HepG2 (cell line): ENCODE measurements around the gene DDAH1. TPM values are rescaled to one million over a fixed set of nuclear protein-coding genes. Genes with fewer than 3 reads are reported as not detected.
A peak's percentile ranks its signal among the peaks of the same experiment; 100 is the strongest.

Source experiments
- CEBPB ChIP-seq: IDR thresholded peaks from 2 replicates; pipeline ENCODE4 v1.6.1; 2011; ENCODE audit warnings: low read depth, low read length, improper control_type of control experiment, borderline replicate concordance
- CREM ChIP-seq, 2 experiments: sonication (generic) in 1 of 2; formaldehyde crosslinking in 1 of 2; IDR thresholded peaks; 2 replicates each; pipeline versions ENCODE4 v1.4.0 to v1.6.1; 2016 to 2020; ENCODE audit warnings: antibody characterized with exemption in 1 of 2, mild to moderate bottlenecking in 1 of 2, missing genetic modification reagents in 1 of 2
- GPBP1L1 ChIP-seq: sonication (generic); formaldehyde crosslinking; IDR thresholded peaks from 2 replicates; pipeline ENCODE4 v1.5.0; 2020; ENCODE audit warnings: mild to moderate bottlenecking, missing genetic modification reagents
- ISL2 ChIP-seq: sonication (generic); formaldehyde crosslinking; IDR thresholded peaks from 2 replicates; pipeline ENCODE4 v1.5.0; 2020; ENCODE audit warnings: missing genetic modification reagents
- KDM6A ChIP-seq: IDR thresholded peaks from 2 replicates; pipeline ENCODE4 v1.6.1; 2016; ENCODE audit warnings: low read depth
- TBX2 ChIP-seq: sonication (generic); formaldehyde crosslinking; IDR thresholded peaks from 2 replicates; pipeline ENCODE4 v1.5.0; 2020; ENCODE audit warnings: missing genetic modification reagents, mild to moderate bottlenecking, borderline replicate concordance
- USF2 ChIP-seq, 2 experiments: sonication (generic) in 1 of 2; formaldehyde crosslinking in 1 of 2; IDR thresholded peaks; 2 replicates each; pipeline versions ENCODE4 v1.5.1 to v1.6.1; 2011 to 2020; ENCODE audit warnings: borderline replicate concordance in 1 of 2, low read depth in 1 of 2, low read length in 1 of 2, mild to moderate bottlenecking in 1 of 2, missing genetic modification reagents in 1 of 2, moderate library complexity in 1 of 2
- ZFP82 ChIP-seq: sonication (generic); formaldehyde crosslinking; IDR thresholded peaks from 2 replicates; pipeline ENCODE4 v1.5.1; 2020; ENCODE audit warnings: mild to moderate bottlenecking, missing genetic modification reagents, borderline replicate concordance
- ZNF121 ChIP-seq: sonication (generic); formaldehyde crosslinking; IDR thresholded peaks from 2 replicates; pipeline ENCODE4 v1.5.0; 2020; ENCODE audit warnings: mild to moderate bottlenecking, missing genetic modification reagents
- ZNF317 ChIP-seq: sonication (generic); formaldehyde crosslinking; IDR thresholded peaks from 2 replicates; pipeline ENCODE4 v1.5.0; 2020; ENCODE audit warnings: mild to moderate bottlenecking, missing genetic modification reagents
- polyA plus RNA-seq, 8 experiments: library from polyadenylated mRNA; depleted of rRNA in 3 of 8; stranded (reverse) in 7 of 8; unstranded in 1 of 8; fragments of >200 nt; fragmentation: Illumina TruSeq in 4 of 8; extraction: Trizol in 4 of 8; gene quantifications; 2 replicates each; pipeline versions ENCODE4 v1.2.1 to v1.2.3, GENCODE V29; 2011 to 2016; ENCODE audit warnings: low read depth in 4 of 8, missing spikeins in 1 of 8, mixed read lengths in 1 of 8; ENCODE audit not compliant: insufficient read depth in 1 of 8
- total RNA-seq, 5 experiments: library from RNA; depleted of rRNA; stranded (reverse); fragments of >200 nt; fragmentation: Illumina TruSeq; extraction: Trizol; gene quantifications; 2 replicates each; pipeline ENCODE4 v1.2.3, GENCODE V29; 2016; ENCODE audit warnings: low read depth in 1 of 5
- TF ChIP-seq, protein P1 (sequence below): IDR thresholded peaks from 2 replicates; pipeline ENCODE4 v1.6.1; 2016
- TF ChIP-seq, protein P2 (sequence below): sonication (generic); formaldehyde crosslinking; IDR thresholded peaks from 2 replicates; pipeline ENCODE4 v1.5.1; 2020; ENCODE audit warnings: missing genetic modification reagents, mild to moderate bottlenecking, borderline replicate concordance
- TF ChIP-seq, protein P3 (sequence below): sonication (generic); formaldehyde crosslinking; IDR thresholded peaks from 2 replicates; pipeline ENCODE4 v1.4.0; 2020; ENCODE audit warnings: missing genetic modification reagents, borderline replicate concordance
- TF ChIP-seq, protein P4 (sequence below): sonication (generic); formaldehyde crosslinking; IDR thresholded peaks from 2 replicates; pipeline ENCODE4 v1.9.0; 2021; ENCODE audit warnings: missing genetic modification reagents, borderline replicate concordance

The DDAH1 gene
- total and polyA plus RNA-seq, 2 of the 13 experiments (the other 11 are each of a cell fraction or from before 2014, with no cell fraction given), result 39.7 to 64.4 TPM

DNA sequence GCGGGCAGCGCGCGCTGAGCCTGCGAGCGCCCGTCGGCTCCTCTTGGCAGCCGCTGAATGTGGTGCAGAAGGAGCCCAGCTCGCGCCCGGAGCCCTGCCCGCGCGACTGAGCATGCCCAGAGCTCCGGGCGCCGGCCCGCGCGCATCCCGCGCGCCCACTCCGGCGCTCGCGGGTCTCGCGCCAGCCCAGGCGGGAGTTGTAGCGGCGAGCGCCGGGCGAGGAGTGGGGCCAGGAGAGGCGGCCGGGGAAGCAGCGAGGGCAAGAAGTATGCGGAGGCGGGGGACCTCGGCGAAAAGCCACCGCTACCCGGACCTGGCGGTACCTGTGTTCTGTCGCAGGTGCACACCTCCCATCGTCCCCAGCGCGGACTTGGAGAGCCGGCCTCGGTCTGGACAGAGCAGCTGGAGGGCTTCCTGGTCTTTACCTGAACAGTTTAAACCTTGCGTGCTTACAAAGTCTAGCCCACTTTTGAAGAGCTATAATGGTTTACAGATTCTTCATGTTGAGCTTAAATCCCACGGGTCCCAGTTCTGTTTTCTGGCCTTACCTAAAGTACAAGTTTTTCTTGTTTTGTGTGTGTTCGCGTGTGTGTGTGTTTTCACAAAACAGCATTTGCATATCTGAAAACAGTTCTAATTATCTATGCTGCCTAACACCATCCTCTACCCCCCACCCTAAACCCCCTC, at the start of gene DDAH1 (continued):
- TF ChIP-seq ZNF121 (CRISPR knock-in tag) (no peak), ZFP82 (CRISPR knock-in tag) (peak; percentile 80; the same call in 1 of the 2 replicates), KDM6A (no peak), ISL2 (CRISPR knock-in tag) (no peak), CREM (IDR thresholded peaks at IDR 0.05) (no peak), CREM (CRISPR knock-in tag; IDR thresholded peaks at IDR 0.05) (no peak), TBX2 (CRISPR knock-in tag) (no peak), ZNF317 (CRISPR knock-in tag) (no peak), GPBP1L1 (CRISPR knock-in tag) (no peak), CEBPB (no peak), USF2 (IDR thresholded peaks at IDR 0.05; ENCODE audit: low read depth, low read length) (no peak), USF2 (CRISPR knock-in tag; IDR thresholded peaks at IDR 0.05; ENCODE audit: borderline replicate concordance) (no peak)
- TF ChIP-seq, protein P1, sequence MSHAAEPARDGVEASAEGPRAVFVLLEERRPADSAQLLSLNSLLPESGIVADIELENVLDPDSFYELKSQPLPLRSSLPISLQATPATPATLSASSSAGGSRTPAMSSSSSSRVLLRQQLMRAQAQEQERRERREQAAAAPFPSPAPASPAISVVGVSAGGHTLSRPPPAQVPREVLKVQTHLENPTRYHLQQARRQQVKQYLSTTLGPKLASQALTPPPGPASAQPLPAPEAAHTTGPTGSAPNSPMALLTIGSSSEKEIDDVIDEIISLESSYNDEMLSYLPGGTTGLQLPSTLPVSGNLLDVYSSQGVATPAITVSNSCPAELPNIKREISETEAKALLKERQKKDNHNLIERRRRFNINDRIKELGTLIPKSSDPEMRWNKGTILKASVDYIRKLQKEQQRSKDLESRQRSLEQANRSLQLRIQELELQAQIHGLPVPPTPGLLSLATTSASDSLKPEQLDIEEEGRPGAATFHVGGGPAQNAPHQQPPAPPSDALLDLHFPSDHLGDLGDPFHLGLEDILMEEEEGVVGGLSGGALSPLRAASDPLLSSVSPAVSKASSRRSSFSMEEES (CRISPR knock-in tag), result no peak
- TF ChIP-seq, protein P2, sequence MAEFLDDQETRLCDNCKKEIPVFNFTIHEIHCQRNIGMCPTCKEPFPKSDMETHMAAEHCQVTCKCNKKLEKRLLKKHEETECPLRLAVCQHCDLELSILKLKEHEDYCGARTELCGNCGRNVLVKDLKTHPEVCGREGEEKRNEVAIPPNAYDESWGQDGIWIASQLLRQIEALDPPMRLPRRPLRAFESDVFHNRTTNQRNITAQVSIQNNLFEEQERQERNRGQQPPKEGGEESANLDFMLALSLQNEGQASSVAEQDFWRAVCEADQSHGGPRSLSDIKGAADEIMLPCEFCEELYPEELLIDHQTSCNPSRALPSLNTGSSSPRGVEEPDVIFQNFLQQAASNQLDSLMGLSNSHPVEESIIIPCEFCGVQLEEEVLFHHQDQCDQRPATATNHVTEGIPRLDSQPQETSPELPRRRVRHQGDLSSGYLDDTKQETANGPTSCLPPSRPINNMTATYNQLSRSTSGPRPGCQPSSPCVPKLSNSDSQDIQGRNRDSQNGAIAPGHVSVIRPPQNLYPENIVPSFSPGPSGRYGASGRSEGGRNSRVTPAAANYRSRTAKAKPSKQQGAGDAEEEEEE (CRISPR knock-in tag), result no peak
- TF ChIP-seq, protein P3, sequence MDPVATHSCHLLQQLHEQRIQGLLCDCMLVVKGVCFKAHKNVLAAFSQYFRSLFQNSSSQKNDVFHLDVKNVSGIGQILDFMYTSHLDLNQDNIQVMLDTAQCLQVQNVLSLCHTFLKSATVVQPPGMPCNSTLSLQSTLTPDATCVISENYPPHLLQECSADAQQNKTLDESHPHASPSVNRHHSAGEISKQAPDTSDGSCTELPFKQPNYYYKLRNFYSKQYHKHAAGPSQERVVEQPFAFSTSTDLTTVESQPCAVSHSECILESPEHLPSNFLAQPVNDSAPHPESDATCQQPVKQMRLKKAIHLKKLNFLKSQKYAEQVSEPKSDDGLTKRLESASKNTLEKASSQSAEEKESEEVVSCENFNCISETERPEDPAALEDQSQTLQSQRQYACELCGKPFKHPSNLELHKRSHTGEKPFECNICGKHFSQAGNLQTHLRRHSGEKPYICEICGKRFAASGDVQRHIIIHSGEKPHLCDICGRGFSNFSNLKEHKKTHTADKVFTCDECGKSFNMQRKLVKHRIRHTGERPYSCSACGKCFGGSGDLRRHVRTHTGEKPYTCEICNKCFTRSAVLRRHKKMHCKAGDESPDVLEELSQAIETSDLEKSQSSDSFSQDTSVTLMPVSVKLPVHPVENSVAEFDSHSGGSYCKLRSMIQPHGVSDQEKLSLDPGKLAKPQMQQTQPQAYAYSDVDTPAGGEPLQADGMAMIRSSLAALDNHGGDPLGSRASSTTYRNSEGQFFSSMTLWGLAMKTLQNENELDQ, result no peak
- TF ChIP-seq, protein P4, sequence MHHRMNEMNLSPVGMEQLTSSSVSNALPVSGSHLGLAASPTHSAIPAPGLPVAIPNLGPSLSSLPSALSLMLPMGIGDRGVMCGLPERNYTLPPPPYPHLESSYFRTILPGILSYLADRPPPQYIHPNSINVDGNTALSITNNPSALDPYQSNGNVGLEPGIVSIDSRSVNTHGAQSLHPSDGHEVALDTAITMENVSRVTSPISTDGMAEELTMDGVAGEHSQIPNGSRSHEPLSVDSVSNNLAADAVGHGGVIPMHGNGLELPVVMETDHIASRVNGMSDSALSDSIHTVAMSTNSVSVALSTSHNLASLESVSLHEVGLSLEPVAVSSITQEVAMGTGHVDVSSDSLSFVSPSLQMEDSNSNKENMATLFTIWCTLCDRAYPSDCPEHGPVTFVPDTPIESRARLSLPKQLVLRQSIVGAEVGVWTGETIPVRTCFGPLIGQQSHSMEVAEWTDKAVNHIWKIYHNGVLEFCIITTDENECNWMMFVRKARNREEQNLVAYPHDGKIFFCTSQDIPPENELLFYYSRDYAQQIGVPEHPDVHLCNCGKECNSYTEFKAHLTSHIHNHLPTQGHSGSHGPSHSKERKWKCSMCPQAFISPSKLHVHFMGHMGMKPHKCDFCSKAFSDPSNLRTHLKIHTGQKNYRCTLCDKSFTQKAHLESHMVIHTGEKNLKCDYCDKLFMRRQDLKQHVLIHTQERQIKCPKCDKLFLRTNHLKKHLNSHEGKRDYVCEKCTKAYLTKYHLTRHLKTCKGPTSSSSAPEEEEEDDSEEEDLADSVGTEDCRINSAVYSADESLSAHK (CRISPR knock-in tag), result no peak
